ENCODE measurements around the gene GRIN2C.

GRIN2C gene

GRCh38 chr17:74815067-74815466, 44.6 kb downstream of the GRIN2C start:
- H3K27ac ChIP-seq: no peak overlapping the region
- TF ChIP-seq, protein P1, sequence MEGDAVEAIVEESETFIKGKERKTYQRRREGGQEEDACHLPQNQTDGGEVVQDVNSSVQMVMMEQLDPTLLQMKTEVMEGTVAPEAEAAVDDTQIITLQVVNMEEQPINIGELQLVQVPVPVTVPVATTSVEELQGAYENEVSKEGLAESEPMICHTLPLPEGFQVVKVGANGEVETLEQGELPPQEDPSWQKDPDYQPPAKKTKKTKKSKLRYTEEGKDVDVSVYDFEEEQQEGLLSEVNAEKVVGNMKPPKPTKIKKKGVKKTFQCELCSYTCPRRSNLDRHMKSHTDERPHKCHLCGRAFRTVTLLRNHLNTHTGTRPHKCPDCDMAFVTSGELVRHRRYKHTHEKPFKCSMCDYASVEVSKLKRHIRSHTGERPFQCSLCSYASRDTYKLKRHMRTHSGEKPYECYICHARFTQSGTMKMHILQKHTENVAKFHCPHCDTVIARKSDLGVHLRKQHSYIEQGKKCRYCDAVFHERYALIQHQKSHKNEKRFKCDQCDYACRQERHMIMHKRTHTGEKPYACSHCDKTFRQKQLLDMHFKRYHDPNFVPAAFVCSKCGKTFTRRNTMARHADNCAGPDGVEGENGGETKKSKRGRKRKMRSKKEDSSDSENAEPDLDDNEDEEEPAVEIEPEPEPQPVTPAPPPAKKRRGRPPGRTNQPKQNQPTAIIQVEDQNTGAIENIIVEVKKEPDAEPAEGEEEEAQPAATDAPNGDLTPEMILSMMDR (IDR thresholded peaks at IDR 0.05): no peak
- no peak for TF ChIP-seq ZFX (IDR thresholded peaks at IDR 0.05; ENCODE audit: borderline replicate concordance)

DNA sequence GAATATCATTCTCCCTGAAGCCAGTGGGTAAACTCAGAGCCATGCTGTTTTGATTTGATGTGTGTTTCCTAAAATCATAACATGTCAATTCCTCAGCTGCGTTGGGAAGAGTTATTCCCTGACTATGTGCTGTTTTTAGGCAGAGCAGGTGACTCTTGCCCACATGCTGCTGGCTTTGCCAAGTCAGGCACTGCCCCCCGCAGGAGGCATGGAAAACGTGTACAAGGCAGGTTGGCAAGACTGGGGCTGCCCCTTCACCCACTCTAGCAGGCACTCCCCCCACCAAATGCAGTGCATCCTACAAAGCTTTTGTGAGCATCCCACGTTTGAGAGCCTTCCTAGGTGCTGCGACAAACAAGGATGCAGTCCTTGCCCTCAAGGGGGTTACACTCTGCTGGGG, 45.2 kb downstream of the GRIN2C start:
- no peak for TF ChIP-seq ZFX (IDR thresholded peaks at IDR 0.05; ENCODE audit: borderline replicate concordance)
- TF ChIP-seq, protein P1 (IDR thresholded peaks at IDR 0.05): peak; percentile 7; the same call in 1 of the 2 replicates
- H3K27ac ChIP-seq: no peak overlapping the region

- TF ChIP-seq, protein P1 (IDR thresholded peaks at IDR 0.05): no peak
- TF ChIP-seq ZFX (IDR thresholded peaks at IDR 0.05; ENCODE audit: borderline replicate concordance): no peak
- H3K27ac ChIP-seq: no peak overlapping the region
Observed at GRCh38 chr17:74812109-74813009, 47.3 kb downstream of the GRIN2C start.

DNA sequence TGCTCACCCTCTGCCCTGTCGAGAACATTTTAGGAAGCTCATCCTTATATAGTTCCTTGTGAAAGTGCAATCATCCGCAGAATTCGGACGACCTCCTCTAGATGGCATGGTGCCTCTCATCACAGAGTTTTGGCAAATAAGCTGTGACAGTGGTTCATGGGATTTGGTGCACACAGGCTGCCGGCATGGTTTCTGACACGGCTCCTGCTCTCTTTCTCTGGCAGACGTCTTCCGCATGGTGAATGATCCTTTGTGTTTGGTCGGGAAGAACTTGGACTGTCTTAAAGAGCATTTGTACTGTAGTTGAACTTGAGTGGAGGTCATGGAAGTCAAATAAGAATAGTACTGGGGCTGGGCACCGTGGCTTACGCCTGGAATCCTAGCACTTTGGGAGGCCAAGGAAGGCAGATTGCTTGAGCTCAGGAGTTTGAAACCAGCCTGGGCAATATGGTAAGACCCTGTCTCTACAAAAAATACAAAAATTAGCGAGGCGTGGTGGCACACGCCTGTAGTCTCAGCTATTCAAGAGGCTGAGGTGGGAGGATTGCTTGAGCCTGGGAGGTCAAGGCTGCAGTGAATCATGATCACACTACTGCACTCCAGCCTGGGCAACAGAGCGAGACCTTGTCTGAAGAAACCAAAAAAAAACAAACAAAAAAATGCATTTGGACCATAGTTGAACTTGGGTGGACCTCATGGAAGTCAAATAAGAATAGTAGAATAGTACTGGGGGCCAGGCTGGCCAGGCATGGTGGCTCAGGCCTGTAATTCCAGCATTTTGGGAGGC, 48.8 kb downstream of the GRIN2C start:
- TF ChIP-seq, protein P1 (IDR thresholded peaks at IDR 0.05): no peak
- TF ChIP-seq ZFX (IDR thresholded peaks at IDR 0.05; ENCODE audit: borderline replicate concordance): no peak
- H3K27ac ChIP-seq: no peak overlapping the region

DNA sequence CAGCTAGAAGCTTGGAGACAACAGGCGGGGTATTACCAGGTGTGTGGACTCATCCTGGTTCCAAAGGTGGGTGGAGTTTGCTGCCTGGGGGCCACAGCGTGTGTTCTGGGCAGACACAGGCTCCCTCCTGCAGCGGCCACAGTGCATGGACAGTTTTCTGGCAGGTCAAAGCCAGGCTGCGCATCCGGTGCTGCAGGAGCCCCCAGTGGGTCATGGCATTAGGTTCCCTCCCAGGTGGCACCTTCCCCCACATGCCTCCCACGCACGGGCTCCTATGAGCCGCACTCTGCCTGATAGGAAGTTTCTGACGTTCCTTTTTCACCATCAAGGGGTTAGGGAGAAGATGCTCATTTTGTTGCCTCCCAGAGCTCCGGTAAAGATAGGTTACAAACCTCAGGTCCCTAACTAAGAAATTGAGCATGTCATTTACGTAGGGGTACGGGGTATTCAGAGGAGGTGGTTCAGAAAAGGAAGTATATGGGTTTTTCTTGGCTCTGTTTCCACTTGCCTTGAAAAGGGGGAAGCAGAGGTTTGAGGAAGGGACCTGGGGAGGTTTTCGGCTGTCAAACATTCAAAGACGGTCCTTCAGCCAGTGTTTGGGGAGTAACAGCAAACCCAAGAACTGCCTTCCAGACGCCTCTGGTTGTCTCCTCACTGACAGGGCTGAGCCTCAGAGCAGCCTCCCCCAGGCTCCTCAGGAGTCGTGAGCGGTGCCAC, 50.8 kb downstream of the GRIN2C start:
- no peak overlapping the region for H3K27ac ChIP-seq
- TF ChIP-seq, protein P1 (IDR thresholded peaks at IDR 0.05): no peak
- TF ChIP-seq ZFX (IDR thresholded peaks at IDR 0.05; ENCODE audit: borderline replicate concordance): no peak

- TF ChIP-seq ZFX (IDR thresholded peaks at IDR 0.05; ENCODE audit: borderline replicate concordance): no peak
- TF ChIP-seq, protein P1 (IDR thresholded peaks at IDR 0.05): no peak
Observed at GRCh38 chr17:74807925-74808324, 51.8 kb downstream of the GRIN2C start.

More at GRCh38 chr17:74807925-74808324, 51.8 kb downstream of the GRIN2C start:
- H3K27ac ChIP-seq: no peak overlapping the region

Data from 22Rv1 (cell line).